H1 (cell line): Measurements from ENCODE around the gene SNAP47. TPM values are rescaled to one million over a fixed set of nuclear protein-coding genes. Genes with fewer than 3 reads are reported as not detected.
A peak's percentile ranks its signal among the peaks of the same experiment; 100 is the strongest.

ENCODE experiments used
- CTCF ChIA-PET: fragments of 300-600 bp; sonication (Branson Sonifier 250); formaldehyde crosslinking; loops from one replicate; lab custom pipeline; 2021; ENCODE audit not compliant: partially characterized antibody; lab: Charles Lee
- POLR2A ChIA-PET: fragments of 300-600 bp; sonication (Branson Sonifier 250); formaldehyde crosslinking; loops from one replicate; lab custom pipeline; 2021; ENCODE audit warnings: inconsistent platforms; ENCODE audit not compliant: partially characterized antibody; lab: Charles Lee
- DNase-seq, 2 experiments: peaks; one replicate each; pipeline versions ENCODE4 v3.0.0 to v3.0.0-alpha.2; 2010 to 2022; ENCODE audit warnings: low spot score in 2 of 2, low read depth in 1 of 2, mixed read lengths in 1 of 2
- FAIRE-seq: peaks from 2 replicates; lab custom pipeline; 2011; peaks lifted over from hg19 to GRCh38; lab: Jason Lieb, UNC
- H2AFZ ChIP-seq: 2 replicates; pipeline ENCODE4 v1.8.1; 2012; ENCODE audit warnings: low read length, inconsistent platforms
- H2AK5ac ChIP-seq: 2 replicates; pipeline ENCODE4 v1.6.1; 2013; ENCODE audit warnings: low read depth, low read length
- H2BK120ac ChIP-seq: replicated peaks from 2 replicates; pipeline ENCODE3; 2013; ENCODE audit warnings: low read depth, low read length, inconsistent platforms
- H2BK12ac ChIP-seq: 2 replicates; pipeline ENCODE4 v1.6.1; 2013; ENCODE audit warnings: low read depth, low read length
- H2BK15ac ChIP-seq: 2 replicates; pipeline ENCODE4 v1.6.1; 2013; ENCODE audit warnings: low read length
- H2BK20ac ChIP-seq: 2 replicates; pipeline ENCODE4 v1.6.1; 2013; ENCODE audit warnings: low read length
- H2BK5ac ChIP-seq: 2 replicates; pipeline ENCODE4 v1.6.1; 2013; ENCODE audit warnings: low read depth, low read length
- H3K14ac ChIP-seq: 2 replicates; pipeline ENCODE4 v1.6.1; 2013; ENCODE audit warnings: inconsistent platforms; ENCODE audit not compliant: insufficient read length
- H3K18ac ChIP-seq: 2 replicates; pipeline ENCODE4 v1.6.1; 2013; ENCODE audit warnings: low read length; ENCODE audit errors: extremely low read depth
- H3K23ac ChIP-seq: 2 replicates; pipeline ENCODE4 v1.6.1; 2013; ENCODE audit warnings: inconsistent platforms; ENCODE audit not compliant: insufficient read length
- H3K23me2 ChIP-seq: 2 replicates; pipeline ENCODE4 v1.6.1; 2013; ENCODE audit warnings: low read depth, low read length
- H3K27ac ChIP-seq: 2 replicates; pipeline ENCODE4 v1.6.1; 2011; ENCODE audit warnings: low read depth, low read length, inconsistent platforms
- H3K27me3 ChIP-seq, 4 experiments: replicated peaks in 1 of 4; 1 replicate in 1 of 4; 2 replicates in 3 of 4; pipeline versions ENCODE4 v1.6.1 to v1.8.1; 2011 to 2013; ENCODE audit warnings: low read length in 3 of 4, mild to moderate bottlenecking in 3 of 4, inconsistent platforms in 2 of 4, mixed read lengths in 2 of 4, moderate library complexity in 1 of 4; ENCODE audit not compliant: control insufficient read depth in 3 of 4, insufficient read depth in 3 of 4; ENCODE audit errors: extremely low read depth in 1 of 4
- H3K36me3 ChIP-seq, 4 experiments: 2 replicates each; pipeline versions ENCODE4 v1.6.1 to v1.8.1; 2011 to 2013; ENCODE audit warnings: mild to moderate bottlenecking in 4 of 4, low read length in 3 of 4, moderate library complexity in 2 of 4, control low read depth in 1 of 4, inconsistent platforms in 1 of 4; ENCODE audit not compliant: insufficient read depth in 4 of 4, control insufficient read depth in 2 of 4
- H3K4ac ChIP-seq: replicated peaks from 2 replicates; pipeline ENCODE3; 2013; ENCODE audit warnings: low read length, low read depth, mixed read lengths, inconsistent platforms; ENCODE audit not compliant: insufficient read length
- H3K4me1 ChIP-seq, 4 experiments: replicated peaks in 1 of 4; 1 replicate in 1 of 4; 2 replicates in 3 of 4; pipeline versions ENCODE4 v1.6.1 to v1.8.1; 2011 to 2013; ENCODE audit warnings: low read length in 3 of 4, inconsistent platforms in 2 of 4, mixed read lengths in 1 of 4; ENCODE audit not compliant: insufficient read depth in 4 of 4, control insufficient read depth in 3 of 4
- H3K4me2 ChIP-seq, 2 experiments: 2 replicates each; pipeline versions ENCODE4 v1.6.1 to v1.8.1; 2011 to 2013; ENCODE audit warnings: low read depth in 2 of 2, low read length in 2 of 2, control low read depth in 1 of 2, inconsistent platforms in 1 of 2, mild to moderate bottlenecking in 1 of 2; ENCODE audit not compliant: insufficient read depth in 1 of 2
- H3K4me3 ChIP-seq, 4 experiments: fragments of 200-600, 300-600 bp in 1 of 4; sonication (generic), shearing (Covaris generic), sonication (Bioruptor Twin) in 1 of 4; 2 replicates each; pipeline versions ENCODE4 v1.5.1 to v1.8.1; 2011 to 2016; ENCODE audit warnings: low read length in 4 of 4, low read depth in 3 of 4, control low read depth in 2 of 4, inconsistent platforms in 2 of 4, mild to moderate bottlenecking in 2 of 4, mixed read lengths in 1 of 4, moderate library complexity in 1 of 4; ENCODE audit not compliant: insufficient read depth in 2 of 4; ENCODE audit errors: extremely low read depth in 1 of 4
- H3K56ac ChIP-seq: replicated peaks from 2 replicates; pipeline ENCODE3; 2013; ENCODE audit warnings: low read depth, mild to moderate bottlenecking, mixed read lengths, low read length, inconsistent platforms; ENCODE audit not compliant: insufficient read length
- H3K79me1 ChIP-seq: 2 replicates; pipeline ENCODE4 v1.6.1; 2013; ENCODE audit warnings: low read depth, low read length, control low read depth
- H3K79me2 ChIP-seq, 2 experiments: 2 replicates each; pipeline versions ENCODE4 v1.6.1 to v1.8.1; 2012 to 2013; ENCODE audit warnings: low read length in 2 of 2, mild to moderate bottlenecking in 2 of 2, inconsistent platforms in 1 of 2; ENCODE audit not compliant: insufficient read depth in 2 of 2, control insufficient read depth in 1 of 2
- H3K9ac ChIP-seq, 4 experiments: replicated peaks in 1 of 4; 1 replicate in 1 of 4; 2 replicates in 3 of 4; pipeline versions ENCODE4 v1.6.1 to v1.8.1; 2011 to 2013; ENCODE audit warnings: low read depth in 3 of 4, low read length in 3 of 4, control low read depth in 2 of 4, mild to moderate bottlenecking in 2 of 4, moderate library complexity in 2 of 4, inconsistent platforms in 1 of 4; ENCODE audit errors: extremely low read depth in 1 of 4
- H3K9me3 ChIP-seq, 2 experiments: 2 replicates each; pipeline versions ENCODE4 v1.6.1 to v1.8.1; 2012 to 2013; ENCODE audit warnings: mild to moderate bottlenecking in 2 of 2, moderate library complexity in 2 of 2, control low read depth in 1 of 2, inconsistent platforms in 1 of 2, low read depth in 1 of 2, low read length in 1 of 2, mixed read lengths in 1 of 2; ENCODE audit not compliant: insufficient read depth in 2 of 2
- H4K20me1 ChIP-seq, 2 experiments: replicated peaks in 1 of 2; 2 replicates each; pipeline versions ENCODE3 to v1.8.1; 2011 to 2013; ENCODE audit warnings: inconsistent platforms in 2 of 2, low read length in 2 of 2, mild to moderate bottlenecking in 1 of 2; ENCODE audit not compliant: insufficient read depth in 2 of 2, control insufficient read depth in 1 of 2
- H4K5ac ChIP-seq: 2 replicates; pipeline ENCODE4 v1.6.1; 2013; ENCODE audit warnings: low read length, low read depth, mixed read lengths, inconsistent platforms; ENCODE audit not compliant: insufficient read length
- H4K8ac ChIP-seq: 2 replicates; pipeline ENCODE4 v1.8.0; 2013; ENCODE audit warnings: mild to moderate bottlenecking, moderate library complexity, low read length, inconsistent platforms; ENCODE audit not compliant: insufficient read depth; ENCODE audit errors: extremely low read depth
- H4K91ac ChIP-seq: replicated peaks from 2 replicates; pipeline ENCODE3; 2013; ENCODE audit warnings: low read length, mixed read lengths, inconsistent platforms; ENCODE audit not compliant: insufficient read length
- FOSL1 ChIP-seq: IDR thresholded peaks from 2 replicates; pipeline ENCODE4 v1.6.1; 2011; ENCODE audit warnings: mild to moderate bottlenecking, low read depth, low read length, moderate library complexity; ENCODE audit not compliant: insufficient read depth
- KDM4A ChIP-seq: IDR thresholded peaks from one replicate; pipeline ENCODE4 v1.7.1; 2012; ENCODE audit warnings: low read depth, mild to moderate bottlenecking, moderate library complexity, low read length, inconsistent platforms; ENCODE audit not compliant: severe bottlenecking
- NRF1 ChIP-seq: IDR thresholded peaks from 2 replicates; pipeline ENCODE4 v1.6.1; 2011; ENCODE audit warnings: mild to moderate bottlenecking, low read depth, low read length, improper control_type of control experiment
- SAP30 ChIP-seq: fragments of 300-600 bp; sonication (generic); IDR thresholded peaks from 2 replicates; pipeline ENCODE4 v1.7.1; 2012; ENCODE audit warnings: low read length, moderate library complexity, mild to moderate bottlenecking, inconsistent platforms; ENCODE audit not compliant: insufficient read depth, insufficient replicate concordance
- SIN3A ChIP-seq, 2 experiments: IDR thresholded peaks in 1 of 2; conservative IDR thresholded peaks in 1 of 2; 2 replicates each; pipeline ENCODE4 v1.6.1; 2011 to 2012; ENCODE audit warnings: low read length in 2 of 2, improper control_type of control experiment in 1 of 2, low read depth in 1 of 2, mild to moderate bottlenecking in 1 of 2
- SIRT6 ChIP-seq: IDR thresholded peaks from one replicate; pipeline ENCODE4 v1.7.1; 2012; ENCODE audit warnings: low read length, inconsistent platforms
- TAF1 ChIP-seq: IDR thresholded peaks from 2 replicates; pipeline ENCODE4 v1.6.1; 2011; ENCODE audit warnings: mild to moderate bottlenecking, low read depth, low read length
- WGBS, 2 experiments: shearing (Covaris generic) in 1 of 2; methylation state at CpG; one replicate each; pipeline versions ENCODE4 v1.1.6 to v1.1.7; 2013 to 2015; ENCODE audit warnings: low lambda C conversion rate in 2 of 2, mixed read lengths in 2 of 2, inconsistent platforms in 1 of 2, low coverage in 1 of 2, missing lambda C conversion rate in 1 of 2; ENCODE audit not compliant: insufficient replicate concordance in 2 of 2, insufficient coverage in 1 of 2, insufficient read length in 1 of 2; ENCODE audit errors: extremely low coverage in 1 of 2, missing lambda C conversion rate in 1 of 2; 5-methylcytosine and 5-hydroxymethylcytosine counted together
- polyA plus RNA-seq, 7 experiments: library from polyadenylated mRNA; depleted of rRNA in 3 of 7; stranded (reverse) in 5 of 7; unstranded in 2 of 7; fragments of >200 nt in 5 of 7; fragments of 200-250 nt in 2 of 7; gene quantifications; 1 replicate in 5 of 7; 2 replicates in 1 of 7; 4 replicates in 1 of 7; pipeline versions ENCODE4 v1.2.1 to v1.2.3, GENCODE V29; 2011 to 2013; ENCODE audit warnings: missing spikeins in 2 of 7, mixed read lengths in 2 of 7
- total RNA-seq: library from RNA; stranded (reverse); fragmentation: NEBNext Ultra II Directional; extraction: Animal tissue kit (Norgen Biotek cat#: 25700); gene quantifications from 2 replicates; pipeline ENCODE4 v1.2.1, GENCODE V29; 2021

Gene SNAP47
- total and polyA plus RNA-seq, 2 of the 8 experiments (the other 6 are each of a cell fraction or from before 2014, with no cell fraction given) = 37.6 to 42.2 TPM

DNA sequence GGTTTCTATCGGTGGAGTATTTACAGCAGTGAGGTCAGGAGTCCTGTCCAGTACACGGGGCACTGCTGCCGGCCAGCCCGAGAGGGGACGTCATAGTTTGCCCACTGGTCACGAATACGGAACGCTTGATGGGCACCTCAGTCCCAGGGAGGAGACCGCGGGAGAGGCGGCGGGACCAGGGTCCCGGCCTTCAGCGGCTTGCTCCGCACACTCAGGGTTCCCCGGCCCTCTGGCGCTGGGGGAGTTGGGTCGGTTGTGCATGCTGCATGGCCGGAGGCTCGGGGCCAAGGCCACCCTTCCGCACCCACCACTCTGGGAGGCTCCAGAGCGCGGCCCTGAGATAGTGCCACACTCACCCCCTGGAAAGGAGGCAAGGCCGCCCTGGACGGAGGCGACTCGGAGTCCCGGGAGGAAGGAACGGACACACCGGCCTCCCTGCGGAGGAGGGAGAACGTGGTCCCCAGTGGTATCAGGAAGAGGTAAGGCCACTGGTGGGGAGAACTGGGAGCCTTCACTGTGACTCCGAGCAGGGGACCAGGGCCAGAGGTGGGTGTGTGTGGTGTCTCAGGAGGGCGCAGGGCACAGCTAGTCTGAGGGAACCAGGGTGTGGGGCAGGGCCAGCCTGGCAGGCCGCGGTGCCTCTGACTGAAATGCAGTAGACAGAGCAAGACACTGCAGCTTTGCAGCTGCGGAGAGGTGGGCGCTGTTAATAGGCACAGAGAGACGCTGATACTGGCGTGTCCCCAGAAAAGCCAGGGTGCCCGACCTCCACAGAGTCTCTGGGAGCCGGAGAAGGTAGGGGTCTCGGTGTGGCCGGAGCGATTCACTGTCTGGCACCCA lies 51.7 kb downstream of the SNAP47 start:
- Histone ChIP-seq H3K4me1 (peaks cover 0 to 15% (median 9%) of the 10 kb centered on the region in 4 experiments; a peak in 5 of 7 replicates), H3K36me3 (no peaks in the 10 kb centered on the region), H3K9ac (no peak overlapping the region), H2BK15ac (0 out of 2 replicates have a peak overlapping the region, but pooled peaks have one; percentile 29), H3K4me3 (peak overlapping the region; percentile 52 to 69 (median 58); a peak in 7 of 8 replicates), H3K27ac (no peak overlapping the region), H3K23ac (no peak overlapping the region), H3K56ac (no peak overlapping the region), H2AK5ac (no peak overlapping the region), H2AFZ (no peak overlapping the region), H4K20me1 (peaks cover 0 to 7% of the 10 kb centered on the region in 2 experiments), H3K18ac (no peak overlapping the region; the same call in 1 of the 2 replicates), H3K4ac (no peak overlapping the region), H3K23me2 (peaks cover 13% of the 10 kb centered on the region), H3K14ac (no peak overlapping the region), H3K79me1 (no peaks in the 10 kb centered on the region), H2BK5ac (no peak overlapping the region), H3K27me3 (peaks cover 4 to 37% (median 27%) of the 10 kb centered on the region in 4 experiments; a peak in 6 of 7 replicates), H4K91ac (no peak overlapping the region), H2BK12ac (0 out of 2 replicates have a peak overlapping the region, but pooled peaks have one; percentile 39), H4K8ac (peak overlapping the region; percentile 71), H3K79me2 (no peaks in the 10 kb centered on the region), H2BK120ac (no peak overlapping the region), H3K4me2 (peak overlapping the region; percentile 83 to 91), H3K9me3 (no peaks in the 10 kb centered on the region), H2BK20ac (no peak overlapping the region), H4K5ac (no peak overlapping the region)
- DNase-seq = peak in 1 of 2 experiments; percentile 47
- ChIA-PET CTCF (interaction anchor here (1.1 kb wide), 1 partner anchor 57 kb away, joined by 4 read pairs; no protein-coding TSS in a partner anchor), POLR2A (interaction anchor here (1.0 kb wide), 1 partner anchor 8 kb away, joined by 4 read pairs; no protein-coding TSS in a partner anchor)
- TF ChIP-seq KDM4A (no peak), NRF1 (no peak), FOSL1 (no peak), SIRT6 (no peak), SIN3A (conservative IDR thresholded peaks at IDR 0.05 in 1 of 2, IDR thresholded peaks at IDR 0.05 in 1 of 2; ENCODE audit: low read depth in 1 of 2, low read length in 2 of 2) (no peak), TAF1 (no peak), SAP30 (no peak)
- WGBS, 2 experiments = 70% methylated on average over 42 of the region's 45 CpGs; no CpG with 5 or more reads in 1 of the 2 experiments
- no peak for FAIRE-seq
